ENCODE measurements around the gene NHSL2.

- no peak for TF ChIP-seq CTCF (IDR thresholded peaks at IDR 0.05)
- no peak for TF ChIP-seq POLR2A (IDR thresholded peaks at IDR 0.05)
Observed at GRCh38 chrX:72143609-72143907, 232.9 kb downstream of the NHSL2 start.
